SH-SY5Y (cell line): ENCODE results near the gene BRD3.

Experiments
- GATA2 ChIP-seq: IDR thresholded peaks from 2 replicates; pipeline ENCODE4 v1.6.1; 2011; ENCODE audit warnings: mild to moderate bottlenecking, low read depth, low read length
- GATA3 ChIP-seq: IDR thresholded peaks from 2 replicates; pipeline ENCODE4 v1.6.1; 2011; ENCODE audit warnings: low read depth, mild to moderate bottlenecking, low read length, moderate library complexity

DNA sequence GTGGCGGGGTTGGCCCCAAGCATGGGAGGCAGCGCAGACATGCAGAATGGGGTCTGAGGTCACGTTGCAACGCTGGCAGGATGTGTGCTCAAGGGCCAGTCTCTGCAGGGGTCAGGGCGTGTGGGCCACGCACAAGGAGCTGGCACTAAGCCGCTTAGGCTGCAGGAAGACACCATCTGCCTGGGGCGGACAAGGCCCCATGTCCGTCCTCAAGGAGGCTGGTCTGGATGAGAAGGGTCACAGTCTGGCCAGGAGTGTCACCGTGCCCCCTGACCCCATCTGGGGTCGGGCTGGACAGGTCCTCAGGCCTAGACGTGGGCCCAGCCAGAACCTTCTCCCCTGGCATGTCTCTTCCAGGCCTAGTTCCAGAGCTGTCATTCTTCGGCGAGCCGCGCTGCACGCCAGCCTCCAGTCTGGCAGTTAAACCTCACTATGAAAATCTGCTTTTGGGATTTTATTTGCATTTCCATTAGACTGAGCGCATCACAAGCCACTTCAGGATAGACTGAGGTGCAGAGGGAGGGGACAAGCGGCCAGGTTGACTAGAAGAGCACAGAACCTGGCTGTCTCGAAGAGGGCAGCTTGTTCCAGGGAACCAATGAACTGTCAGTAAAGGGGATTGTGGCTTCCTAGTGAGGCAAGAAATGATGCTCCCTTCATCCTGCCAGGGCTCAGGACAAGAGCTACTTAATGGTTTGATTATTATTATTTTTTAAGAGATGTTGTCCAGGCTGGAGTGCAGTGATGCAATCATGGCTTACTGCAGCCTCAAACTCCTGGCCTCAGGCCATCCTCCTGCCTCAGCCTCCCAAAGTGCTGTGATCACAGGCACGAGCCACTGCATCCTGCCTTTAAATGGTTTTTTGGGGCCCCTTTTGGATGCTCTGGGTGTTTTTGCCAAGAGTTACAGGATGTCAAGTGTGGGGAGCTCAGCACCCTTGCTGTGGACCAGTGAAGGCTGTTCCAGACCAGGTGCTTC, 38.3 kb downstream of the BRD3 start:
- TF ChIP-seq GATA2 (no peak), GATA3 (no peak)
